ENCODE results near the gene URB2. TPM values are rescaled to one million over a fixed set of nuclear protein-coding genes. Genes with fewer than 3 reads are reported as not detected.
"Not testable (repeated sequence)": the region's sequence is repeated elsewhere in the genome, so short reads cannot be mapped to it uniquely, and the experiment has no call there.

URB2 gene
- total RNA-seq, 1 donor from 2014 or later: 1.8 TPM

DNA sequence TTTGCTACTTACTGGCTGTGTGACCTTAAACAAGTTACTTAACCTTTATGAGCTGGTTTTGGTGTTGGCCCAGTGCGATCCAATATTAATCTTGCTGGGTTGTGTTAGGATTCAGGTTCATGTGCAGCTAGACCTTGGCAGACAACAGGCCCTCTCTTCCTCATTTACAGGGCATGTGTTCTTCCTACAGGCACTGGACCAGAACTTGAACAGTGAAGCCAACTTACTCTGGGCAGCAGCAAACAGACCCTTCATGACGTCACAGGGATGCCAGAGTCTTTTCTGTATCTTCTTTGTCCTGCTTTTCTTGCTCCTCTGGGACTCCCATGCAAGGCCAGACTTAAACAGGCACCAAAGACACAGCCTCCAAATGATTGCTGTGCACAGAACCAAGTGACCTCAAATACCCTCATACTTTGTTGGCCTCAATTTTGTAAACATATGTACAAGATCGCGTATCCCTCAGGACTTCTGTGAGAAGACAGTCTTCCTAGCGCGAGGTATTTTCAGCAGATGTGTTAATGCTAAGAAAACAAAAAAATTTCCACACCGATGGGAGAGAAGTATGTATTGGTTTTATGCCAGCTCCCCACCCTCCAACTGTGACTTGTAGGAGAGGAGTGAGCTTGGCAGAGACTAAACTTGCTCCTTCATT is 73.7 kb downstream of the URB2 start:
- no peak overlapping the region for H3K4me3 ChIP-seq
- H3K27ac ChIP-seq: peak overlapping the region in 1 of 2 donors; percentile 17
- intact Hi-C loops (cut with DNase I): no loop called here
- TF ChIP-seq, protein P1, sequence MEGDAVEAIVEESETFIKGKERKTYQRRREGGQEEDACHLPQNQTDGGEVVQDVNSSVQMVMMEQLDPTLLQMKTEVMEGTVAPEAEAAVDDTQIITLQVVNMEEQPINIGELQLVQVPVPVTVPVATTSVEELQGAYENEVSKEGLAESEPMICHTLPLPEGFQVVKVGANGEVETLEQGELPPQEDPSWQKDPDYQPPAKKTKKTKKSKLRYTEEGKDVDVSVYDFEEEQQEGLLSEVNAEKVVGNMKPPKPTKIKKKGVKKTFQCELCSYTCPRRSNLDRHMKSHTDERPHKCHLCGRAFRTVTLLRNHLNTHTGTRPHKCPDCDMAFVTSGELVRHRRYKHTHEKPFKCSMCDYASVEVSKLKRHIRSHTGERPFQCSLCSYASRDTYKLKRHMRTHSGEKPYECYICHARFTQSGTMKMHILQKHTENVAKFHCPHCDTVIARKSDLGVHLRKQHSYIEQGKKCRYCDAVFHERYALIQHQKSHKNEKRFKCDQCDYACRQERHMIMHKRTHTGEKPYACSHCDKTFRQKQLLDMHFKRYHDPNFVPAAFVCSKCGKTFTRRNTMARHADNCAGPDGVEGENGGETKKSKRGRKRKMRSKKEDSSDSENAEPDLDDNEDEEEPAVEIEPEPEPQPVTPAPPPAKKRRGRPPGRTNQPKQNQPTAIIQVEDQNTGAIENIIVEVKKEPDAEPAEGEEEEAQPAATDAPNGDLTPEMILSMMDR (IDR thresholded peaks at IDR 0.05): no peak
- no peaks in the 10 kb centered on the region for H3K4me1 ChIP-seq
- no peak for DNase-seq (ENCODE audit: low spot score in 2 of 2)
- no peaks in the 10 kb centered on the region for H3K36me3 ChIP-seq
- no peaks in the 10 kb centered on the region for H3K27me3 ChIP-seq
- H3K9me3 ChIP-seq: no peaks in the 10 kb centered on the region

DNA sequence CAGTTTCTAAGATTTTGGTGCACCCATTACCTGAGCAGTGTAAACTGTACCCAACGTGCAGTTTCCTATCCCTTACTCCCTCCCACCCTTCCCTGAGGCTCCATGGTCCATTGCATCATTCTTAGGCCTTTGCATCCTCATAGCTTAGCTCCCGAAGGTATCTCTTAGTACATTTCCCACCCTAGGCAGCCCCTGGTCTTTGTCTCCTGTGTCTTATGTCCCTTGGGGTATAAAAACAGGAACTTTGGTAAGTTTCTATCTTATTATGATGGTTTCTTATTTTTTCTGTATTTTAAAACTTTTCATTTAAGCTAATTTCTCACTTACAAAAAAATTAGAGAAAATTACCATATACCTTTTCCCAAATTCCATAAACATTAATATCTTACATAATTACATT is 78.1 kb downstream of the URB2 start:
- TF ChIP-seq, protein P1 (IDR thresholded peaks at IDR 0.05): no peak
- H3K4me1 ChIP-seq: no peaks in the 10 kb centered on the region
- H3K27ac ChIP-seq: no peak overlapping the region
- DNase-seq (ENCODE audit: low spot score in 2 of 2): no peak
- intact Hi-C loops (cut with DNase I): no loop called here
- H3K9me3 ChIP-seq: no peaks in the 10 kb centered on the region
- no peaks in the 10 kb centered on the region for H3K36me3 ChIP-seq
- no peaks in the 10 kb centered on the region for H3K27me3 ChIP-seq
- no peak overlapping the region for H3K4me3 ChIP-seq

DNA sequence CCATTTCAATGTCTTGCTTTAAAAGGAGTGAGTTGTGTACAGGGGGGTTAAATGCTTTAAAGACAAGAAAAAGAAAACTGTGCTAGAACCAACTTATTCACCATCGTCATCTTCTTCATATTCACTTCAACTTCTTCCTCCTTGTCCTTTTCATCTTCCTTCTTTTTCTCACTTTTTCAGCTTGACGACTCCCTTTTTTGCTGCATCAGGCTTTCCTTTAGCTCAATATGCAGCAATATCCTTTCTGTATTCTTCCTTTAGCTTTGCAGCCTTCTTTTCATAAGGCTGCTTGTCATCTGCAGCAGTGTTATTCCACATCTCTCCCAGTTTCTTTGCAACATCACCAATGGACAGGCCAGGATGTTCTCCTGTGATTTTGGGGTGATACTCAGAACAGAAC is 79.1 kb downstream of the URB2 start:
- intact Hi-C loops (cut with DNase I); H3K9me3 ChIP-seq; DNase-seq (ENCODE audit: low spot score in 2 of 2); H3K27me3 ChIP-seq; H3K36me3 ChIP-seq; H3K4me3 ChIP-seq; H3K27ac ChIP-seq; H3K4me1 ChIP-seq: not testable (repeated sequence)

DNA sequence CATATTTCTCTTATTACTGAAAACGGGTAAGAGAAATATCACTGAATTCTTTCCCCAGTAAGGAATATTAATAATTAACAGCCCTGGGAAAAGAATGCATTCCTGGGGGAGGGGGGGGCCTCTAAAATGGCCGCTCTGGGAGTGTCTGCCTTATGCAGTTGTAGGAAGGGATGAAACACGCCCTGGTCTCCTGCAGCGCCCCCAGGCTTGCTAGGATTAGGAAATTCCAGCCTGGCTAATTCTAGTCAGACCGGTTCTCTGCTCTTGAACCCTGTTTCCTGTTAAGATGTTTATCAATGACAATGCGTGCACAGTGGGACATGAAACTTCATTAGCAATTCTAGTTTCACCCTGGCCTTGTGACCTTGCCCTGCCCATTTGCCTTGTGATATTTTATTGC is 81.1 kb downstream of the URB2 start:
- H3K9me3 ChIP-seq; H3K36me3 ChIP-seq; H3K4me1 ChIP-seq; DNase-seq (ENCODE audit: low spot score in 2 of 2); H3K4me3 ChIP-seq; H3K27me3 ChIP-seq; intact Hi-C loops (cut with DNase I); H3K27ac ChIP-seq: not testable (repeated sequence)

DNA sequence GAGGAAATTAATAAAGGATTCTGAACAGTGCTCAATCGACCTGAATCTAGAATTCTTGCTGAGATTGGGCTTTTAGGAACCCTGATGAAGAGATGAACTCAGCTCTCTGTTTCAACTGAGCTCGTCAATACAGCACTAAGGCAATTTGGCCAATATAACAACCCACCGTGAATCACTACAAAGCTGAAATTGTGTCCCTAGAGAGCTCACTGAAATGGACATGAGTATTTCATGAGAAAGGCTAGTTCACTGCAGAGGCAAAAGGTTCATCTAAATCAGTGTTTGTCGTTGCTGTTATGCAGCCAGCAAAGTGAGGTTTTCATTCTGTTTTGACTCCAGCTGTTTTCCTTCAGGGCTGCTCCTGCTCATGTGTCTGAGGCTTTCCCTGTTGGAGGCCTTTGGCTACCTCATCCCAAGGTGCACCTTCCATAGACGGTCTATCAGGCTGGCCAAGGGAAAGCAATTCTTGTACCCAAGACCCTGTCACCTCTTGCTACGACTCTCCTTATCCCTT is 83.5 kb downstream of the URB2 start:
- no peak overlapping the region for H3K27ac ChIP-seq
- no peaks in the 10 kb centered on the region for H3K9me3 ChIP-seq
- no peaks in the 10 kb centered on the region for H3K36me3 ChIP-seq
- DNase-seq (ENCODE audit: low spot score in 2 of 2): no peak
- TF ChIP-seq, protein P1 (IDR thresholded peaks at IDR 0.05): no peak
- intact Hi-C loops (cut with DNase I): no loop called here
- no peak overlapping the region for H3K4me3 ChIP-seq
- H3K4me1 ChIP-seq: no peaks in the 10 kb centered on the region
- no peaks in the 10 kb centered on the region for H3K27me3 ChIP-seq

Other genes starting within 250 kb of the URB2 start
- gene ACTA1, start 192.2 kb upstream of the URB2 start, total RNA-seq: not detected
- 9.3 TPM for gene NUP133, start 117.9 kb upstream of the URB2 start, total RNA-seq
- gene ABCB10, start 67.5 kb upstream of the URB2 start, total RNA-seq: 25.2 TPM
- gene TAF5L, start 125 bp upstream of the URB2 start, total RNA-seq: 21.7 TPM